ENCODE measurements around the gene EBI3. TPM values are rescaled to one million over a fixed set of nuclear protein-coding genes. Genes with fewer than 3 reads are reported as not detected.
"Not testable (repeated sequence)": the region's sequence is repeated elsewhere in the genome, so short reads cannot be mapped to it uniquely, and the experiment has no call there.

Gene EBI3
- total RNA-seq, 1 donor = not detected

DNA sequence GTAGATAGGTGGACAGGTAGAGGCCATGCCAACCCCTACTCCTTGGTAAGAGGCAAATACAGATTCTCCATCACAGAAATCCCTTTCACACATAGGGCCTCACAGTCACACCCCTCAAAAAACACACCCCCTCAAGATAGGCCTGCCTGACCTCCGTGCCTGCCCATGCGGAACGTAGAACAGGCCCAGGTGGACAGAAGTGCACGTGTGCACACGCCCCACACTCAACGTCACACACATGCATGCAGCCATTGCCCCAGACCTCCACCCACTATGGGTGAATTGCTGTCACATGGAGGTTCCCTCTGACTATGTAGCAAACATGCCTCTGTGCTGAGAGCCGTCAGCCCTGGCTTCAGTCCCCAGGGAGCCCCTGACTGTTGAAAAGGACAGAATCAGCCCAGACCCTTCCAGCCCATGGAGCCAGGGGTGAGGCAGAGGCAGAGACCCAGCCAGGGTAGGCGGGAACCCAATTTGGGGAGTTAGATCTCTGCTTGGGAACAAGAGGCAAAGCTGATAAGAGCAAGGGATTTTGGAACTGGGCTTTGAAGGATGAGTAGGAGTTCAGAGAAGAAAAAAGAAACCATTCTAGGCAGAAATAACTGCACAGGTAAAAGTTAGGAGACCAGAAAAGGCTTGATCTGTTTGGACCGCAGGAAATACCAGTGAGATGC lies 43.8 kb upstream of the EBI3 start:
- TF ChIP-seq, protein P1, sequence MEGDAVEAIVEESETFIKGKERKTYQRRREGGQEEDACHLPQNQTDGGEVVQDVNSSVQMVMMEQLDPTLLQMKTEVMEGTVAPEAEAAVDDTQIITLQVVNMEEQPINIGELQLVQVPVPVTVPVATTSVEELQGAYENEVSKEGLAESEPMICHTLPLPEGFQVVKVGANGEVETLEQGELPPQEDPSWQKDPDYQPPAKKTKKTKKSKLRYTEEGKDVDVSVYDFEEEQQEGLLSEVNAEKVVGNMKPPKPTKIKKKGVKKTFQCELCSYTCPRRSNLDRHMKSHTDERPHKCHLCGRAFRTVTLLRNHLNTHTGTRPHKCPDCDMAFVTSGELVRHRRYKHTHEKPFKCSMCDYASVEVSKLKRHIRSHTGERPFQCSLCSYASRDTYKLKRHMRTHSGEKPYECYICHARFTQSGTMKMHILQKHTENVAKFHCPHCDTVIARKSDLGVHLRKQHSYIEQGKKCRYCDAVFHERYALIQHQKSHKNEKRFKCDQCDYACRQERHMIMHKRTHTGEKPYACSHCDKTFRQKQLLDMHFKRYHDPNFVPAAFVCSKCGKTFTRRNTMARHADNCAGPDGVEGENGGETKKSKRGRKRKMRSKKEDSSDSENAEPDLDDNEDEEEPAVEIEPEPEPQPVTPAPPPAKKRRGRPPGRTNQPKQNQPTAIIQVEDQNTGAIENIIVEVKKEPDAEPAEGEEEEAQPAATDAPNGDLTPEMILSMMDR (IDR thresholded peaks at IDR 0.05; ENCODE audit: insufficient read depth, low read length) = no peak
- no peak for DNase-seq (ENCODE audit: low read depth)
- no peak overlapping the region for H3K4me3 ChIP-seq (ENCODE audit: low read depth, low read length)

DNA sequence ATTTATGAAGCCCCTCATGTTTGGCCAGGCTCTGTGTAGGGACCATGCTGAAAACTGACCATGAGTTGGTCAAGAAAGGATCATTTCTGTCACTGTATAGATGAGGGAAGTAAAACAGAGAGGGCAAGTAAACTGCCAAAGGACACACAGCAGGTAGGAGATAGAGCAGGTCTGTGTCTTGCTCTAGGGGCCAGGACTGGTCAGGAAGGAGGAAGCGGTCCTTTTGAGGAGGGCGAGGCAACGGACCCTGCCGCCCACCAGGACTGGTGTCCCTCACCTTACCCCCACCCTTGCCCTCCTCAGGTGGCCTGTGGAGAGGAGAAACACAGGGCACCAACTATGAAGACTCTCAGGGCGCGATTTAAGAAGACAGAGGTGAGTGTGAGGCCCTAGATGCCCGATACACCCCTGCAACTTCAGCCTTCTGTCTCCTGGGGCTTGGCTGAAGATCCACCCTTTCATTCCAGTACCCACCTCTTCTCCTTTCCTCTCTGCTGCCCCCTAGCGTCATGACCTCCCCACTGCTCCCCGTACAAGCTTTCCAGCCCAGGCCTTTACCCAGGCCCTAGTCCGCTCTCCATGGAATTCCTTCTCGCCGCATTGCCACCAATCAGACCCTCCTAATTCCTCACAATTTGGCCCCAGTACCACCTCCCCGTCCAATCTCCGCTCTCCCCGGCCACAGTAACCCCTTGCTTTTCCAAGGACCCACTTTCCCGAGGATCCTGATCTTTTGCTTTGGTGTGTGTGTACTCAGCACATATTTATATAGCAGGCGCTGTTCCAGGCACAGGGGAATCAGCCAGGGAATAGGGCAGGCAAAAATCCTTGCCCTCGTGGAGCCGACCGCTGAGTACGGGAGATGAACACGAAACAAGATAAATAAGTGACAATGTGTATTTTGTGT lies 43.0 kb upstream of the EBI3 start:
- TF ChIP-seq, protein P1 (IDR thresholded peaks at IDR 0.05; ENCODE audit: insufficient read depth, low read length) = peak; percentile 93
- DNase-seq (ENCODE audit: low read depth) = peak; percentile 75
- no peak overlapping the region for H3K4me3 ChIP-seq (ENCODE audit: low read depth, low read length)

DNA sequence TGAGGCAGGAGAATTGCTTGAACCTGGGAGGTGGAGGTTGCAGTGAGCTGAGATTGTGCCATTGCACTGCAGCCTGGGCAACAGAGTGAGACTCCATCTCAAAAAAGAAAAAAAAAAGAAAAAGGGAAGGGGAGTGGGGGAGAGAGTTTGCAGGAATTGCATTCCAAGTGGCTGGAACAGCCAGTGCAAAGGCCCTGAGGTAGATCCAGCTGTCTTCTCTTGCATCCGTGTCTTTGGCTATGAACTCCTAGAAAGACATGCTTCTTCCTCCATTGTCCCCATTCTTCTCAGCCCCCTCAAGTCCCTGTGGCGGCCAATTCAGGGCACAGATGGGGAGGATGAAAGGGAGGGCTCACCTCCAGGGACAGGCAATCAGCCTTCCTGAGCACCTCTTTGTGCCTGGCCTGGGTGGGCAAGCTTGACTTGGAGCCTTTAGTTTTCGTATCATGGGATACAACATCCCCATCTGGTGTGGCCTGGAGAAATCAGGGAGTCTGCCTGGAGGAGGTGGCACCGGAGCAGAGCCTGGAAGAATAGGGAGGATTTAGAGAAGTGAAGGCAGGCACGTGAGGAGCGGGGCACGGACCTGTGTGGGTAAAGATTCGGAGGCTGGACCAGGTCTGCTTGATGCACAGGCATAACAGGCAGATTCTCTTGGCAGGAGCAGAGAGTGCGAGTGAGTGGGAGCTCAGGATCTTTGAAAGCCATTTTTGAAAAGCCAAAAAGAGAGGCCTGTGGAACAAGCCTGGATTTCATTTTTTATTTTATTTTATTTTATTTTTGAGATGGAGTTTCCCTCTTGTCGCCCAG lies 41.8 kb upstream of the EBI3 start:
- TF ChIP-seq, protein P1 (IDR thresholded peaks at IDR 0.05; ENCODE audit: insufficient read depth, low read length) = no peak
- no peak overlapping the region for H3K4me3 ChIP-seq (ENCODE audit: low read depth, low read length)
- no peak for DNase-seq (ENCODE audit: low read depth)

DNA sequence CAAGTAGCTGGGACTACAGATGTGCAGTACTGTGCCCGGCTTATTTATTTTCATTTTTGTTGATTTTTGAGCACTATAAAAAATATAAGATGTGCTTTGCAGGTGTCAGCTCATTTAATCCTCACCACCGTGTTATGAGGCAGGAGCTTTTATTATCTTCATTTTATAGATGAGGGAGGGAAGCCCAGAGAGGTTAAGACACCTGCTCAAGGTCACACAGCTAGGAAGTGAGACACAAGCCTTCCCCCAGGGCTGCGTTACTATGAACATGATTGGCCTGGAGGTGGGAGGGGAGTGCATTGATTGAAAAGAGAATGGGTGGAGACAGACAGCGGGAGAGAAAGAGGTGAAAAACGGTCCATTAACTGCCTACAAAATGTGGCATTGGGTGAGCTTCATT lies 39.7 kb upstream of the EBI3 start:
- TF ChIP-seq, protein P1 (IDR thresholded peaks at IDR 0.05; ENCODE audit: insufficient read depth, low read length) = no peak
- no peak overlapping the region for H3K4me3 ChIP-seq (ENCODE audit: low read depth, low read length)
- no peak for DNase-seq (ENCODE audit: low read depth)

DNA sequence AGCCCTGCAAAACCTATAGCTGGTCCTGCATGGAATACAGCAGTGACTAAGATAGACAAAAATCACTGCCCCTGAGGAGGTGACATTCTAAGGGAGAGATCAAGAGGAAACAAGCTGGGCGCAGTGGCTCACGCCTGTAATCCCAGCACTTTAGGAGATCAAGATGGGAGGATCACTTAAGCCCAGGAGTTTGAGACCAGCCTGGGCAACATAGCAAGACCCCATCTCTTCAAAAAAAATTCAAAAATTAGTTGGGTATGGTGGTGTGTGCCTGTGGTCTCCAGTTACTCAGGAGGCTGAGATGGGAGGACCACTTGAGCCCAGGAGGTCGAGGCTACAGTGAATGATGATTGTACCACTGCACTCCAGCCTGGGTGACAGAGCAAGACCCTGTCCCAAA lies 36.8 kb upstream of the EBI3 start:
- not testable (repeated sequence) for H3K4me3 ChIP-seq (ENCODE audit: low read depth, low read length); DNase-seq (ENCODE audit: low read depth)

DNA sequence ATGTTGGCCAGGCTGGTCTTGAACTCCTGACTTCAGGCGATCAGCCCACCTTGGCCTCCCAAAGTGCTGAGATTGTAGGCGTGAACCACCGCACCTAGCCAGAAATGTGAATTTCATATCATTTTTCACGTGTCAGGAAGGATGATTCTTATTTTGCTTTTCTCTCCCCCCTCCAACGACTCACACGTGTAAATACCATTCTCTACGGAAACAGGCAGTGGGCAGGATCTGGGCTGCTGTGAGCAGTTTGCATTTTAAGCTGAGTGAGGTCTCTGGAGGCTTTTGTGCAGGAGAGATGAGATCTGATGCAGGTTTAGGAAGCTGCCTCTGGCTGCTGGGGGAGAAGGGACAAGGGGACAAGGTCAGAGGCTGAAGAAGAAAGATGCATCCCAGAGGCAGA lies 35.0 kb upstream of the EBI3 start:
- TF ChIP-seq, protein P1 (IDR thresholded peaks at IDR 0.05; ENCODE audit: insufficient read depth, low read length) = no peak
- no peak for DNase-seq (ENCODE audit: low read depth)
- no peak overlapping the region for H3K4me3 ChIP-seq (ENCODE audit: low read depth, low read length)

DNA sequence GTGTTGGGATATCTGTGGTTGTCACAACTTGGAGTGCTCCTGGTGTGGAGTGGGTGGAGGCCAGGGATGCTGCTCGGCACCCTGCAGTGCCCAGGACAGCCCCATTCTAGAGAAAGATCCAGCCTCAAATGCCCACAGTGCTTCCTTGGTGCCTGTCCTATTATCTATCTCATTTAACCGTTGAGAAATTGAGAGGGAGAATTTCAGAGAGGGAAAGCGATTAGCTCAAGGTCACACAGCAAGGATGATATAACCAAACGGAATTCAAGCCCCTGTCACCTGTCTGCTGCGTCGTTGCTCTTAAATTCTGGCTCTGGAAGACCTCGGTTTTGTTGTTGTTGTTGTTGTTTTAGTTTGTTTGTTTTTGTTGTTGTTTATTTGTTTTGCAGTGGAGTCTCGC lies 33.3 kb upstream of the EBI3 start:
- H3K4me3 ChIP-seq (ENCODE audit: low read depth, low read length) = no peak overlapping the region
- TF ChIP-seq, protein P1 (IDR thresholded peaks at IDR 0.05; ENCODE audit: insufficient read depth, low read length) = no peak
- no peak for DNase-seq (ENCODE audit: low read depth)

Data from fibroblast of the aortic adventitia (primary cell).